Mesenchymal stem cell (in vitro differentiated cells and primary cell): Measurements from ENCODE around the gene NAA11.

Source experiments
- DNase-seq: peaks from one replicate; pipeline ENCODE4 v3.0.0-alpha.2; 2013
- H2AFZ ChIP-seq: one replicate; pipeline ENCODE4 v1.6.1; 2013; ENCODE audit warnings: low read depth, mild to moderate bottlenecking, control low read depth, inconsistent platforms, low read length, moderate library complexity
- H2AK5ac ChIP-seq: 2 replicates; pipeline ENCODE4 v1.6.1; 2013; ENCODE audit warnings: low read length, moderate library complexity, mild to moderate bottlenecking, inconsistent platforms; ENCODE audit not compliant: severe bottlenecking
- H2BK120ac ChIP-seq: one replicate; pipeline ENCODE4 v1.6.1; 2013; ENCODE audit warnings: low read depth, mild to moderate bottlenecking, inconsistent platforms, low read length, moderate library complexity
- H2BK12ac ChIP-seq, 2 experiments: one replicate each; pipeline ENCODE4 v1.6.1; 2013; ENCODE audit warnings: inconsistent platforms in 2 of 2, low read length in 2 of 2, mild to moderate bottlenecking in 2 of 2, moderate library complexity in 2 of 2, control low read depth in 1 of 2
- H2BK15ac ChIP-seq: one replicate; pipeline ENCODE4 v1.6.1; 2013; ENCODE audit warnings: mild to moderate bottlenecking, low read depth, inconsistent platforms; ENCODE audit not compliant: poor library complexity, severe bottlenecking
- H2BK5ac ChIP-seq: 2 replicates; pipeline ENCODE4 v1.6.1; 2013; ENCODE audit warnings: low read depth, mild to moderate bottlenecking, low read length, control low read depth, inconsistent platforms; ENCODE audit not compliant: poor library complexity, severe bottlenecking
- H3K14ac ChIP-seq, 2 experiments: one replicate each; pipeline ENCODE4 v1.6.1; 2013; ENCODE audit warnings: inconsistent platforms in 2 of 2, low read length in 2 of 2, control low read depth in 1 of 2, mild to moderate bottlenecking in 1 of 2, moderate library complexity in 1 of 2
- H3K18ac ChIP-seq, 2 experiments: one replicate each; pipeline ENCODE4 v1.6.1; 2013; ENCODE audit warnings: inconsistent platforms in 2 of 2, low read length in 2 of 2, control low read depth in 1 of 2, low read depth in 1 of 2, mild to moderate bottlenecking in 1 of 2
- H3K23ac ChIP-seq, 2 experiments: one replicate each; pipeline ENCODE4 v1.6.1; 2013; ENCODE audit warnings: inconsistent platforms in 2 of 2, low read length in 2 of 2, mild to moderate bottlenecking in 2 of 2, moderate library complexity in 2 of 2, control low read depth in 1 of 2
- H3K27ac ChIP-seq: 2 replicates; pipeline ENCODE4 v1.5.1; 2013; ENCODE audit warnings: mild to moderate bottlenecking, moderate library complexity, low read length, control low read depth, inconsistent platforms; ENCODE audit not compliant: poor library complexity, severe bottlenecking
- H3K27me3 ChIP-seq, 2 experiments: 2 replicates each; pipeline versions ENCODE4 v1.6.1 to v1.7.0; 2013; ENCODE audit warnings: low read length in 2 of 2, mild to moderate bottlenecking in 2 of 2, moderate library complexity in 2 of 2, control low read depth in 1 of 2, inconsistent platforms in 1 of 2; ENCODE audit not compliant: control insufficient read depth in 1 of 2, insufficient read depth in 1 of 2
- H3K36me3 ChIP-seq, 2 experiments: 2 replicates each; pipeline versions ENCODE4 v1.6.1 to v1.7.0; 2013; ENCODE audit warnings: low read length in 2 of 2, control low read depth in 1 of 2, inconsistent platforms in 1 of 2, low read depth in 1 of 2, mild to moderate bottlenecking in 1 of 2; ENCODE audit not compliant: insufficient read depth in 2 of 2, control insufficient read depth in 1 of 2
- H3K4ac ChIP-seq, 2 experiments: one replicate each; pipeline ENCODE4 v1.6.1; 2013; ENCODE audit warnings: inconsistent platforms in 2 of 2, low read length in 2 of 2, mild to moderate bottlenecking in 2 of 2, moderate library complexity in 2 of 2, control low read depth in 1 of 2, low read depth in 1 of 2
- H3K4me1 ChIP-seq: 2 replicates; pipeline ENCODE4 v1.6.1; 2013; ENCODE audit warnings: low read depth, low read length, control low read depth; ENCODE audit not compliant: control insufficient read depth, insufficient read depth
- H3K4me2 ChIP-seq: 2 replicates; pipeline ENCODE4 v1.6.1; 2013; ENCODE audit warnings: low read length, mild to moderate bottlenecking, inconsistent platforms; ENCODE audit not compliant: poor library complexity, severe bottlenecking
- H3K4me3 ChIP-seq, 2 experiments: 2 replicates each; pipeline versions ENCODE4 v1.5.1 to v1.7.0; 2013; ENCODE audit warnings: low read length in 2 of 2, mild to moderate bottlenecking in 2 of 2, control low read depth in 1 of 2, low read depth in 1 of 2; ENCODE audit not compliant: insufficient read depth in 1 of 2
- H3K79me1 ChIP-seq: replicated peaks from 2 replicates; pipeline ENCODE4 v1.6.1; 2013; ENCODE audit warnings: mild to moderate bottlenecking, control low read depth, low read length, inconsistent platforms; ENCODE audit not compliant: poor library complexity, severe bottlenecking
- H3K9ac ChIP-seq: 2 replicates; pipeline ENCODE4 v1.7.0; 2013; ENCODE audit warnings: mild to moderate bottlenecking, low read length, moderate library complexity
- H3K9me3 ChIP-seq: 2 replicates; pipeline ENCODE4 v1.7.0; 2013; ENCODE audit warnings: mild to moderate bottlenecking, low read length; ENCODE audit not compliant: control insufficient read depth
- H4K8ac ChIP-seq: one replicate; pipeline ENCODE4 v1.6.1; 2013; ENCODE audit warnings: inconsistent platforms, mild to moderate bottlenecking, low read length, moderate library complexity
- H4K91ac ChIP-seq: one replicate; pipeline ENCODE4 v1.6.1; 2013; ENCODE audit warnings: mild to moderate bottlenecking, low read length, inconsistent platforms
- WGBS: methylation state at CpG from one replicate; pipeline ENCODE4 v1.1.7; 2013; ENCODE audit warnings: mixed read lengths; 5-methylcytosine and 5-hydroxymethylcytosine counted together

The NAA11 gene

GRCh38 chr4:79317711-79318110 is 8.2 kb downstream of the NAA11 start:
- Histone ChIP-seq H2BK15ac (no peak overlapping the region), H2AFZ (no peak overlapping the region), H3K14ac (no peak overlapping the region), H3K23ac (no peak overlapping the region), H3K4me2 (no peak overlapping the region), H2AK5ac (no peak overlapping the region), H4K91ac (no peak overlapping the region), H3K9me3 (no peaks in the 10 kb centered on the region), H3K9ac (no peak overlapping the region), H3K4me1 (no peaks in the 10 kb centered on the region), H3K4ac (no peak overlapping the region), H3K18ac (no peak overlapping the region), H2BK5ac (no peak overlapping the region), H3K27ac (no peak overlapping the region), H3K36me3 (no peaks in the 10 kb centered on the region), H2BK120ac (no peak overlapping the region), H2BK12ac (no peak overlapping the region), H3K79me1 (no peaks in the 10 kb centered on the region), H4K8ac (no peak overlapping the region), H3K4me3 (no peak overlapping the region), H3K27me3 (no peaks in the 10 kb centered on the region)
- DNase-seq = no peak

DNA sequence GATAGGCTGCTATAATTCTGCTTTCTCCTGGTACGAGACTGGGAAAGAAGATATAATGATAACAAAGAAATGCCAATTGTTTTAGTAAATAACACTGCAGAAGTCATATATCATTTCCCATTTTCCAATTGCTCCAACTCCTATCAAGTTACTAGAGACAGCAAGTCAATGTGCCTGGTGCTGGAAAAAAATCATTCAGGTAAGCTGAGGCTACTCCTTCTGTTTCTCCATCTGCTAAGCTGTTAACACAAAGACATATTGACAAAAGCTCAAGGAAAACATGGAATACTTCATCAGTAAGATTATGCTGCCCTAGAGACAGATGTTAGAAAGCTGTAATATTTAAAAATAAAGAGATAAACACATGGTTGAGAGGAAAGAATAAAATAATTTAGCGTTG is 10.0 kb downstream of the NAA11 start:
- 100% methylated on average over 1 of the region's 2 CpGs for WGBS

GRCh38 chr4:79311279-79311678 is 14.6 kb downstream of the NAA11 start:
- H3K4me3 ChIP-seq = no peak overlapping the region
- no peak overlapping the region for H3K23ac ChIP-seq
- H3K27me3 ChIP-seq = no peaks in the 10 kb centered on the region
- H3K9ac ChIP-seq = no peak overlapping the region
- H2BK5ac ChIP-seq = no peak overlapping the region
- DNase-seq = no peak
- no peak overlapping the region for H2BK120ac ChIP-seq
- H2BK12ac ChIP-seq = no peak overlapping the region
- no peaks in the 10 kb centered on the region for H3K36me3 ChIP-seq
- no peak overlapping the region for H3K4me2 ChIP-seq
- H2BK15ac ChIP-seq = no peak overlapping the region
- no peak overlapping the region for H3K14ac ChIP-seq
- no peak overlapping the region for H3K18ac ChIP-seq
- no peak overlapping the region for H3K4ac ChIP-seq
- no peaks in the 10 kb centered on the region for H3K9me3 ChIP-seq
- H4K91ac ChIP-seq = no peak overlapping the region
- no peak overlapping the region for H2AFZ ChIP-seq
- H3K79me1 ChIP-seq = no peaks in the 10 kb centered on the region
- no peak overlapping the region for H3K27ac ChIP-seq
- WGBS = no CpG with 5 or more reads among the region's 1 CpG
- no peaks in the 10 kb centered on the region for H3K4me1 ChIP-seq
- no peak overlapping the region for H2AK5ac ChIP-seq
- no peak overlapping the region for H4K8ac ChIP-seq

More for the DNA sequence above, 10.0 kb downstream of the NAA11 start:
- H3K4me1 ChIP-seq = no peaks in the 10 kb centered on the region
- no peak for DNase-seq
- no peak overlapping the region for H2BK120ac ChIP-seq
- H3K23ac ChIP-seq = no peak overlapping the region
- H3K9me3 ChIP-seq = no peaks in the 10 kb centered on the region
- no peak overlapping the region for H2BK5ac ChIP-seq
- no peak overlapping the region for H2AFZ ChIP-seq
- H3K4me2 ChIP-seq = no peak overlapping the region
- H2BK12ac ChIP-seq = no peak overlapping the region
- H3K4ac ChIP-seq = no peak overlapping the region
- H3K14ac ChIP-seq = no peak overlapping the region
- H3K4me3 ChIP-seq = no peak overlapping the region
- no peak overlapping the region for H3K9ac ChIP-seq
- no peaks in the 10 kb centered on the region for H3K79me1 ChIP-seq
- no peak overlapping the region for H2BK15ac ChIP-seq
- no peaks in the 10 kb centered on the region for H3K27me3 ChIP-seq
- no peak overlapping the region for H3K27ac ChIP-seq
- H3K18ac ChIP-seq = no peak overlapping the region
- no peak overlapping the region for H4K8ac ChIP-seq
- no peak overlapping the region for H2AK5ac ChIP-seq
- H4K91ac ChIP-seq = no peak overlapping the region
- H3K36me3 ChIP-seq = no peaks in the 10 kb centered on the region

GRCh38 chr4:79308971-79309370 is 16.9 kb downstream of the NAA11 start:
- H3K79me1 ChIP-seq = no peaks in the 10 kb centered on the region
- H3K4ac ChIP-seq = no peak overlapping the region
- H2BK5ac ChIP-seq = no peak overlapping the region
- H3K23ac ChIP-seq = no peak overlapping the region
- WGBS = no CpG with 5 or more reads among the region's 1 CpG
- H3K4me3 ChIP-seq = no peak overlapping the region
- no peak overlapping the region for H3K9ac ChIP-seq
- no peak for DNase-seq
- no peak overlapping the region for H3K4me2 ChIP-seq
- no peaks in the 10 kb centered on the region for H3K9me3 ChIP-seq
- H3K27me3 ChIP-seq = no peaks in the 10 kb centered on the region
- H2BK120ac ChIP-seq = no peak overlapping the region
- H3K18ac ChIP-seq = no peak overlapping the region
- no peak overlapping the region for H4K8ac ChIP-seq
- no peak overlapping the region for H2BK15ac ChIP-seq
- no peak overlapping the region for H3K14ac ChIP-seq
- H2BK12ac ChIP-seq = no peak overlapping the region
- H2AK5ac ChIP-seq = no peak overlapping the region
- H3K27ac ChIP-seq = no peak overlapping the region
- H3K36me3 ChIP-seq = no peaks in the 10 kb centered on the region
- no peak overlapping the region for H2AFZ ChIP-seq
- no peak overlapping the region for H4K91ac ChIP-seq
- H3K4me1 ChIP-seq = no peaks in the 10 kb centered on the region
